Effector memory CD8-positive, alpha-beta T cell (primary cell): Measurements from ENCODE around the gene KRTAP10-2.
"Not testable (repeated sequence)": the region's sequence is repeated elsewhere in the genome, so short reads cannot be mapped to it uniquely, and the experiment has no call there.

ENCODE experiments used
- ATAC-seq: fragments of 150-1000 bp; cut with Tn5 transposase; replicated peaks from 2 replicates; pipeline ENCODE4 v1.10.0; 2021; ENCODE audit warnings: mild to moderate bottlenecking, moderate library complexity
- DNase-seq, 3 experiments: peaks; one replicate each; pipeline ENCODE4 v3.0.0; 2021
- H3K27ac Mint-ChIP-seq, 2 donors: one replicate each; pipeline ENCODE4 v1.8.0; 2022; ENCODE audit warnings: mild to moderate bottlenecking in 2 of 2, mixed read lengths in 2 of 2, moderate library complexity in 2 of 2
- H3K27me3 Mint-ChIP-seq, 2 donors: one replicate each; pipeline ENCODE4 v1.8.0; 2022; ENCODE audit warnings: mixed read lengths in 2 of 2
- H3K36me3 Mint-ChIP-seq: one replicate; pipeline ENCODE4 v1.8.0; 2022; ENCODE audit warnings: mild to moderate bottlenecking, moderate library complexity, mixed read lengths; ENCODE audit not compliant: insufficient read depth
- H3K4me1 Mint-ChIP-seq, 2 donors: one replicate each; pipeline ENCODE4 v1.8.0; 2022; ENCODE audit warnings: low read depth in 2 of 2, mixed read lengths in 2 of 2
- H3K4me3 Mint-ChIP-seq, 2 donors: one replicate each; pipeline ENCODE4 v1.8.0; 2022; ENCODE audit warnings: mild to moderate bottlenecking in 2 of 2, mixed read lengths in 2 of 2, moderate library complexity in 2 of 2
- H3K9me3 Mint-ChIP-seq, 2 donors: one replicate each; pipeline ENCODE4 v1.8.0; 2022; ENCODE audit warnings: mixed read lengths in 2 of 2

KRTAP10-2 gene

DNA sequence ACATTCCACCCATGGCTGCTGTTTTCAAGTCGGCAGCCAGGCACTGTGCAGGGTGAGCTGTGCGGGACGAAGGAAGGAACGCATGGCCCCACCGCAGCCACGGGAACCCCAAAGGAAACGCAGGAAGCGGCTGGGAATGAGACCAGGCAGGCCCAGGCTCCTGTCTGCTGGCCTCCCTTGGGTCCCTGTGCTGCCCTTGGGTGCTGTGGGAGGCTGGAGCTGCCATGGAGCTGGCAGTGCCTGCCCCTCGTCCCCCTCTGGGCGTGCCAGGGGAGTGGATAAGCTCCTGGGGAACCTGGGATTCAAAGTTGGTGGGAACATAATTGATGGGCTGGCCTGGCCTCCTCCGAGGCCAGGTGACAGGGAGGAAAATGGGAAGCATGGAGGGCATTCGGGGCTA lies 17.0 kb upstream of the KRTAP10-2 start:
- Mint-ChIP-seq H3K4me1 (peaks cover 11 to 24% of the 10 kb centered on the region in 2 donors), H3K9me3 (no peaks in the 10 kb centered on the region), H3K36me3 (no peaks in the 10 kb centered on the region), H3K27ac (no peak overlapping the region), H3K27me3 (peaks cover 8 to 48% of the 10 kb centered on the region in 2 donors), H3K4me3 (no peak overlapping the region)
- ATAC-seq (no peak), DNase-seq (no peak)

DNA sequence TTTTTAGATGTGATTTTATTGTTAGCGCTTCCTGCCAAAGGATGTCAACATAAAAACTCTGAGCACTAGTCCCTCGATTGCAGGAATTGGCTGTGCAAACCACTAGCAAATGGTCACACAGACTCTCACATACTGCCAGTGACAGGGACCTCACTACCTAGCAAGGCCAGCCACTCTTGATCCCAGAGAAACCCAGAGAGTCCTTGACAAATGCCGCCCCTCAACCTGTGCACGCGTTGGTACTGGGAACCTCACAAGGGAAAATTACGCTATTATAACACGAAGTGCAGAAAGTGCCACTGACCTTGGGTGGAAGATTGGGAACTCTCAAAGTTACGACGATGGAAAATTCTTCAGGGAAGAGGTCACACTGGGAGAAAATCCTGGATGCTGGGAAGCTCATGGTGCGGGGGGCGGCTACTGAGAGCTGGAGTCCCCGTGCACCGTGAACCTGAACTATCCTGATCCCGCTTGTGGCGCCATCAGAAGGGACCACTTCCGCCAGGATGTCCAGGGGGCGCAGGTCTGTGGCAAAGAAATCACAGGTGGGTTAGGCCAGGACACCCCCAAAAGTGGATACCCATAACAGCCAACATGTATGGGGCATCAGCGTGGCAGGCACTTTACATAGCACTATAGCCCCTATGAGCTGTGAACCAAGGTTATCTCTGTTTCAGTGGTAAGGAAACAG lies 16.3 kb upstream of the KRTAP10-2 start:
- no peak for DNase-seq
- no peaks in the 10 kb centered on the region for H3K36me3 Mint-ChIP-seq
- peaks cover 8 to 42% of the 10 kb centered on the region in 2 donors for H3K27me3 Mint-ChIP-seq
- ATAC-seq: no peak
- no peaks in the 10 kb centered on the region for H3K9me3 Mint-ChIP-seq
- H3K4me1 Mint-ChIP-seq: peaks cover 11 to 21% of the 10 kb centered on the region in 2 donors
- no peak overlapping the region for H3K4me3 Mint-ChIP-seq
- H3K27ac Mint-ChIP-seq: no peak overlapping the region

DNA sequence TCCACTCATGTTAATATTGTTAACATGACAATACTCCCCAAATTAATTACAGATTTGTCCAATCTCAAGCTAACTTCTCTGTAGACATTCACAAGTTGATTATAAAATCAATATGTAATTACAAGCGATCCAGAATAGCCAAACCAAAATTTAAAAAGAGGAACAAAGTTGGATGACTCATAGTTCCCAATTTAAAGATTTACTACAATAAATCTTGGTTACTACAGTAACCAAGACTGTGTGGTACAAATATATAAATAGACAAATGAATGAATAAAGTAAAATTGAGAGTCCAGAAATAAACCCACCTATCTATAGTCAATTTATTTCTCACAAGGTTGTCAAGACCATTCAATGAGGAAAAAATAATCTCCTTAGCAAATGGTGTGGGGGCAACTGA lies 15.1 kb upstream of the KRTAP10-2 start:
- peaks cover 2 to 29% of the 10 kb centered on the region in 2 donors for H3K27me3 Mint-ChIP-seq
- no peak for DNase-seq
- no peaks in the 10 kb centered on the region for H3K36me3 Mint-ChIP-seq
- no peak for ATAC-seq
- peaks cover 11 to 19% of the 10 kb centered on the region in 2 donors for H3K4me1 Mint-ChIP-seq
- H3K9me3 Mint-ChIP-seq: no peaks in the 10 kb centered on the region
- no peak overlapping the region for H3K27ac Mint-ChIP-seq
- H3K4me3 Mint-ChIP-seq: no peak overlapping the region

DNA sequence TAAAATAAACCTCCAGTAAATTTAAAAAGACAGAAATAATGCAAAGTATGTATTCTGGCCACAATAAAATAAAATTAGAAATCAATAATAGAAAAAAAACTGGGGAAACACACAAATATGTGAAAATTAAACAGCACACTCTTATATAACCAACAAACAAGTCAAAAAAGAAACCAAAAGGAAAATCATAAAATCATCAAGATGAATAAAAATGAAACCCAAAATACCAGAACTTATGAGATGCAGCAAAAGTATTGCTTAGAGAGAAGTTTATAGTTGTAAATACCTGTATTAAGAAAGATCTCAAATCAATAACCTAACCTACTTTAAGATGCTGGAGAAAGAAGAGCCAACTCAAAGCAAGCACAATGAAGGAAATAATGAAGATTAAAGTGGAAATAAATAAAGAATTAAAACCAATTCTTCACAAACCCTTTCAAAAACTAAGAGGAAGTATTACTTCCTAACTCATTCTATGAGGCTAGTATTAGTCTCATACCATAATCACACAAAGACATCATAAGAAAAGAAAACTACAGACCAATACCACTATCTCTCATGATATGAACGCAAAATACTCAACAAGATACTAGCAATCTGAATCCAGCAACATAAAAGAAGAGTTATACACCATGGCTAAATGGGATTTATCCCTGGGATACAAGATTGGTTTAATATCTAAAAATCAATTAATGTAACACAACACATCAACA lies 13.7 kb upstream of the KRTAP10-2 start:
- DNase-seq (no peak), ATAC-seq (no peak)
- H3K27me3 Mint-ChIP-seq: peaks cover 0 to 21% of the 10 kb centered on the region in 2 donors
- H3K36me3 Mint-ChIP-seq: no peaks in the 10 kb centered on the region
- no peaks in the 10 kb centered on the region for H3K9me3 Mint-ChIP-seq
- peak overlapping the region; percentile 42 to 91 for H3K27ac Mint-ChIP-seq
- H3K4me1 Mint-ChIP-seq: peaks cover 11 to 18% of the 10 kb centered on the region in 2 donors
- peak overlapping the region; percentile 17 to 74 for H3K4me3 Mint-ChIP-seq

DNA sequence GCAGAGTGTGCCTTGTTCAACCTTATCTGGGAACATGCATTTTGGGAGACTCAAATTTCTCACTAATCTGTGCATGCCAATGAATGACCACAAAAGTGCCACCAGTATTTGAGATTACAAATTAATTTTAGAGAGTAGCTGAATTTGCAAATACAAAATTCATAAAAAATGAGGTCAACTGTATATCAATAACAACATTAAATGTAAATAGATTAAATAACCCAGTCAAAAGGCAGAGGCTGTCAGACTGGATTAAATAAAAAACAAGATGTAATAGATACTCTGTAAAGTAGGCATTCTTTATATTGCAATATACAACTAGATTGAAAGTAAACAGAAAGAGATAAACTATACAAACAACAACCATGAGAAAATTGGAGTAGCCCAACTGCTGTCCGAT lies 12.8 kb upstream of the KRTAP10-2 start:
- peak overlapping the region in 1 of 2 donors; percentile 91 for H3K27ac Mint-ChIP-seq
- no peak for DNase-seq
- no peaks in the 10 kb centered on the region for H3K36me3 Mint-ChIP-seq
- peaks cover 0 to 2% of the 10 kb centered on the region in 2 donors for H3K9me3 Mint-ChIP-seq
- ATAC-seq: no peak
- peaks cover 0 to 12% of the 10 kb centered on the region in 2 donors for H3K27me3 Mint-ChIP-seq
- peaks cover 8 to 13% of the 10 kb centered on the region in 2 donors for H3K4me1 Mint-ChIP-seq
- H3K4me3 Mint-ChIP-seq: peak overlapping the region in 1 of 2 donors; percentile 74

DNA sequence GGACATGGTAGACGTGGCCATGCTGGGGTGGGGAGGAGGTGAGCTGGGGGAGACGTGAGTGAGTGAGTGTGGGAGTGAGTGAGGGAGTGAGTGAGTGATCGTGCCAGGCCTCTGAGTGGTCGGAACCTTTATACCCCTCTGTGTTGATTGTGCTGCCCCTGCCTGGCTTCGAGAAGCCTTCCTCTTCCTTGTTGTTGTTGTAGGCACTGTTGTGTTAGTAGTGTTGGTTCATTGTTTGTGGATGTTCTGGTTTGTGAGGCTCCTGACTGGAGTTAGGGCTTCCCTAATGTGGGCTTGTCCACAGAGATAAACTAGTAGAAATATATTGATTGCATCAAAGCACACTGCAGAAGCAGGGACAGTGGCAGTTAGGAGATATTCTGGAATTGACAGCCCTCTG lies 7.4 kb upstream of the KRTAP10-2 start, which contains the start of gene KRTAP10-3:
Gene KRTAP10-3, minus strand, starts transcription at position 101 of the 400 bp plus-strand sequence. Its CDS starts 80 bp downstream, at position 21.
- Mint-ChIP-seq H3K4me1 (no peaks in the 10 kb centered on the region), H3K36me3 (peaks cover 6% of the 10 kb centered on the region), H3K4me3 (no peak within 1 kb of the TSS), H3K27ac (peak within 1 kb of the TSS in 1 of 2 donors; percentile 24), H3K9me3 (peaks cover 0 to 2% of the 10 kb centered on the region in 2 donors), H3K27me3 (peaks cover 0 to 23% of the 10 kb centered on the region in 2 donors)
- ATAC-seq (no peak), DNase-seq (no peak)

DNA sequence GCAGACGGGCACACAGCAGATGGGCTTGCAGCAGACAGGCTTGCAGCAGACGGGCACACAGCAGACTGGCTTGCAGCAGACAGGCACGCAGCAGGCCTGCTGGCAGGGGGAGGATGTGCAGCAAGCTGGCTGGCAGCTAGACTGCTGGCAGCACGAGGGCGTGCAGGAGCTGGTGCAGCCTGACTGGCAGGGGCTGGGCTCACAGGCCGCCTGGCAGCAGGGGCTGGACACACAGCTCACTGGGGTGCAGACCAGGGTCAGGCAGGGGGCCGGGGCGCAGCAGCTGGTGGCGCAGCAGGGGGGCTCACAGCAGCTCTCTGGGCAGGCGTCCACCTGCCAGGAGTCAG lies 7.0 kb upstream of the KRTAP10-2 start:
- not testable (repeated sequence) for ATAC-seq, H3K4me1 Mint-ChIP-seq, DNase-seq, H3K36me3 Mint-ChIP-seq, H3K4me3 Mint-ChIP-seq, H3K9me3 Mint-ChIP-seq
- H3K27me3 Mint-ChIP-seq: peaks cover 0 to 27% of the 10 kb centered on the region in 2 donors
- H3K27ac Mint-ChIP-seq: peak overlapping the region in 1 of 2 donors; percentile 24

DNA sequence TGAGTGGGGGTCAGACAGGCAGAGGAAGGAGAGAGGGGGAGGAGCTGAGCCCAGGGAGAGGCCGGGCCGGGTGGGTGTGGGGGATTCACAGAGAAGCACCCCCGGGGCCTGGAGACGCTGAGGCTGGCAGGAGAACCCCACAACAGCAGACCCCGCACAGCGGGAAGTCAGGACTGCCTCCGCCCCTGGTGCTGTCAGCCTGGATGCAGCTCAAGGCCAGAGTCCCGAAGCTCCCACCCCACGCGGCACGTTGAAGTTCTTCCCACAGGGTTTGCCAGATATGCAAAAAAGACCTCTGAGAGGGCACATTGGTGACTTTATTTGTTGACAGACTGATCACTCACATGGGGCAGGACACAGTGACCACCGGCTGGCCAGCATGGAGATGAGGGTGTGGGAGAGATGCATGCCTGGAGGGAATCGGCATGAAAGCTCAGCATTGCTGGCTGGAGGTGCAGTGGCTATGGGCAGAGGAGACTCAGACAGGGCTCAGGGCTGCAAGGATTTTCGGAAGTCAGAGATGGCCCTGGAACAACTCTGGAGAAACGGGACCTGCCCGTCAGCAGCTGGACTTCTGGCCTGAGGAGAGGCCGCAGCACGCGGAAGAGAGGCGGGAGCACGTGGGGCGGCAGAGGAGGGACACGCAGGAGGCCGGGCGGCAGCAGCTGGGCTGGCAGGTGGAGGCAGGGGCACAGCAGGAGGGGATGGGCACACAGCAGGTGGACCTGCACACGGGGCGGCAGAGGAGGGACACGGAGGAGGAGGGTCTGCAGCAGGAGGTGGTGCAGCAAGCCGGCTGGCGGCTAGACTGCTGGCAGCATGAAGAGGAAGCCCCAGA lies 6.4 kb upstream of the KRTAP10-2 start:
- H3K4me1 Mint-ChIP-seq: no peaks in the 10 kb centered on the region
- H3K27me3 Mint-ChIP-seq: peaks cover 0 to 33% of the 10 kb centered on the region in 2 donors
- no peak overlapping the region for H3K27ac Mint-ChIP-seq
- no peak for DNase-seq
- peaks cover 0 to 2% of the 10 kb centered on the region in 2 donors for H3K9me3 Mint-ChIP-seq
- H3K36me3 Mint-ChIP-seq: peaks cover 6% of the 10 kb centered on the region
- ATAC-seq: no peak
- no peak overlapping the region for H3K4me3 Mint-ChIP-seq

DNA sequence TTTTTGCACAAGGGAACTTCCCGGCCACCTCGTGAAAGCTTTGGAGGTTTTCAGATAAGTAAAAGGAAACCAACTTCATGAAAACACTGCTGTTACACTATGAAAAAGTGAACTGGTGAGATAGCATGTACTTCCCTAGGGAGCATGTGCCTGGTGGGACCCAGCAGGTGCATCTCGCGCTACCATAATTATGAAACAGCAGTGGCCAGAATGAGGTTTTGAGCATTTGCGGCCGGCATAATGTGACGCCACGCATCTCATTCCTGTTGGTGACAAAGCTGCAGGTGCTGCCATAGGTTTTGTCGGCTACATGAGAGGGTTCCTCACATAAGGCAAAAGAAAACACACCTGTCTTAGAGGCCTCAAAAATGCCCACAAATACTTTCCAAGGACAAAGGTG lies 5.6 kb upstream of the KRTAP10-2 start:
- ATAC-seq (no peak), DNase-seq (no peak)
- Mint-ChIP-seq H3K4me3 (no peak overlapping the region), H3K4me1 (no peaks in the 10 kb centered on the region), H3K27ac (no peak overlapping the region), H3K9me3 (peaks cover 0 to 2% of the 10 kb centered on the region in 2 donors), H3K36me3 (peaks cover 6% of the 10 kb centered on the region), H3K27me3 (peaks cover 0 to 33% of the 10 kb centered on the region in 2 donors)

DNA sequence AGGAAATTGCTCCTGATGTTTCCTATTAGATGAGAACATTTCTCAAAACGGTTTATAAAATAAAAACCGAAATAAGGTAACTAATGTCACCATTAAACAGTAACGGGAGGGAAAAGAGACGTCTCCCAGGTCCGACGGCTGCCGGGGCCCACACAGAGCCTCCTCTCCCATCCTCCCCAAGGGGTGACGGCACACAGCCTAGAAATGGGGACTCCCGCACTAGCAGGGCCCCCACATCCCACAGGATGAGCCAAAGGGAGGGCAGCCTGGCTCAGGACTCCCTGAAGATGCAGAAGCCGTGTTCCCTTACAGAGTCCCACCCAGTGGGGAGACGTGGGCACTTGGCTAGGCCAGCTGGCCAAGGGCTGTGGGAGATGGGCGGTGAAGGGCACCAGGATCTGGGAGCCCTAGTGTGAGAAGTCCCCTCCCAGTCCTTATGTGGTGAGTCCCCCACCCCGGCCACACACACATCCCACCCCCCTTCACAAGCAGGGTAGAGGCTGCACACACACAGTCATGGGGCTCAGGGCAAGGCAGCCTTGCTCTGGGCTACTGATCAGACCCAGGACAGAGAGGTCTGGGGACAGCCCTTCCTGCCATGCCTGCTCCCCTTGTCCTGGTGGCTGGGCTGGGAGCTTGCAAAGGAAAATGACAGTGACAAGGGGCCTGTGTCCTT lies 4.0 kb upstream of the KRTAP10-2 start:
- no peak overlapping the region for H3K4me3 Mint-ChIP-seq
- H3K27me3 Mint-ChIP-seq: peaks cover 0 to 39% of the 10 kb centered on the region in 2 donors
- peaks cover 6% of the 10 kb centered on the region for H3K36me3 Mint-ChIP-seq
- ATAC-seq (no peak), DNase-seq (no peak)
- H3K9me3 Mint-ChIP-seq: peaks cover 0 to 2% of the 10 kb centered on the region in 2 donors
- peak overlapping the region in 1 of 2 donors; percentile 9 for H3K27ac Mint-ChIP-seq
- H3K4me1 Mint-ChIP-seq: peaks cover 0 to 5% of the 10 kb centered on the region in 2 donors

DNA sequence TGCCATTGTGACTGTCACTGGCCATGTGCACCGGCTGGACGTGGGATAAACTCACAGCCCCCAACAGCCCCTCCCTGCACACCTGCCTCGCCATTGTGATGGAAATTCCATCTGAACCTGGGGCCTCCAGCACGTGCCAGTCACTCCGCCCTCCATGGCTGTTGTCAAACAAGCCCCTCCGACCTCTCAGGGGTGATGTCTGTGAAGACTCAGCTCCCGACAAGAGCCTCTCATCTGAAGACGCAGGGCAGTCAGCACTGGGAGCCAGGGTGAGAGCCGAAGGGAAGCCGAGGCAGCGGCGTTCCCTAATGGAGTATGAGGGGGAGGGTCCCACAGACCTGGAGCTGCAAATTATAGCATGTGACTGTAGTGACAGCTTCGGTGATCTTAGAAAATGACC lies 1.4 kb upstream of the KRTAP10-2 start:
- DNase-seq: no peak
- peaks cover 11 to 17% of the 10 kb centered on the region in 2 donors for H3K4me1 Mint-ChIP-seq
- peaks cover 0 to under 1% of the 10 kb centered on the region in 2 donors for H3K9me3 Mint-ChIP-seq
- H3K27me3 Mint-ChIP-seq: peaks cover 0 to 34% of the 10 kb centered on the region in 2 donors
- no peak for ATAC-seq
- H3K4me3 Mint-ChIP-seq: no peak overlapping the region
- H3K27ac Mint-ChIP-seq: no peak overlapping the region
- H3K36me3 Mint-ChIP-seq: peaks cover 1% of the 10 kb centered on the region

DNA sequence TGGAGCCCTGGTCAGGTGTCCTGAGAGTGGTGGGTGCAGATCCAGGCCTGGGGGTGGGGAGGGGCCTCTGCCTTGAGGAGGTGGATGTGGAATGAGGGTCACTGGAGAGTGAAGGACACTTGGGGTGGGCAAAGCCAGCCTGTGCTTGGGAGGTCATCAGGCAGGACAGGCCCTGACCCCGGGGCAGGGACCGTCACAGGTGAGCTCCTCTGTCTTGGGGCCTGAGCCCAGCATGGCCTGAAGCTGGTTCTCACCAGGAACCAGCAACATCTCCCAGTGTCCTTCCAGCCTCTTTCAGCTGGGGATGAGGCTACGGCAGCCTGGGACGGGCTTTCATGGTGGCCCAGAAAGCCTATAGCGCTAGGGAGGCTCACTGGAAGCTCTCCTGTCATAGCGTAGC lies 831 bp upstream of the KRTAP10-2 start:
- H3K4me3 Mint-ChIP-seq: no peak overlapping the region
- H3K27me3 Mint-ChIP-seq: peaks cover 0 to 30% of the 10 kb centered on the region in 2 donors
- H3K4me1 Mint-ChIP-seq: peaks cover 16 to 21% of the 10 kb centered on the region in 2 donors

DNA sequence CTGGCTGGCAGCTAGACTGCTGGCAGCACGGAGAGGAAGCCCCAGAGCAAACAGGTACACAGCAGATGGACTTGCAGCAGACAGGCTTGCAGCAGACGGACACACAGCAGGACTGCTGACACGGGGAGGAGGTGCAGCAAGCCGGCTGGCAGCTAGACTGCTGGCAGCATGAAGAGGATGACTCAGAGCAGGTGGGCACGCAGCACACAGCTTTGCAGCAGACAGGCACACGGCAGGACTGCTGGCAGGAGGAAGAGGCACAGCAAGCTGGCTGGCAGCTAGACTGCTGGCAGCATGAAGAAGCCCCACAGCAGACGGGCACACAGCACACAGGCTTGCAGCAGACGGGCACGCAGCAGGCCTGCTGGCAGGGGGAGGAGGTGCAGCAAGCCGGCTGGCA lies 498 bp downstream of the KRTAP10-2 start:
- Mint-ChIP-seq H3K27ac (no peak overlapping the region), H3K4me3 (no peak overlapping the region), H3K36me3 (no peaks in the 10 kb centered on the region), H3K9me3 (peaks cover 7 to 9% of the 10 kb centered on the region in 2 donors), H3K27me3 (peaks cover 0 to 30% of the 10 kb centered on the region in 2 donors), H3K4me1 (peaks cover 21 to 25% of the 10 kb centered on the region in 2 donors)
- no peak for ATAC-seq
- no peak for DNase-seq

More for the DNA sequence above, 831 bp upstream of the KRTAP10-2 start:
- DNase-seq: no peak
- Mint-ChIP-seq H3K27ac (peak overlapping the region in 1 of 2 donors; percentile 81), H3K9me3 (peaks cover under 1 to 5% of the 10 kb centered on the region in 2 donors), H3K36me3 (no peaks in the 10 kb centered on the region)
- no peak for ATAC-seq
